Right cardiac atrium (tissue), 5 donors: ENCODE results near the gene ERMARD. TPM values are rescaled to one million over a fixed set of nuclear protein-coding genes. Genes with fewer than 3 reads are reported as not detected.

ENCODE experiments used
- ATAC-seq, 2 donors: fragments of 200-7000 bp; cut with Tn5 transposase; one replicate each; pipeline versions ENCODE4 v1.8.0 to v1.9.1; 2020; ENCODE audit warnings: moderate library complexity in 2 of 2, mild to moderate bottlenecking in 1 of 2
- DNase-seq, 3 donors: peaks; one replicate each; pipeline ENCODE4 v3.0.0-alpha.2; 2020
- H3K27ac ChIP-seq: one replicate; pipeline ENCODE4 v1.5.1; 2013; ENCODE audit warnings: mild to moderate bottlenecking, low read length, control low read depth, moderate library complexity
- H3K27me3 ChIP-seq: one replicate; pipeline ENCODE4 v1.6.1; 2013; ENCODE audit not compliant: control insufficient read depth, insufficient read depth
- H3K4me1 ChIP-seq: one replicate; pipeline ENCODE4 v1.6.1; 2013; ENCODE audit warnings: low read length; ENCODE audit not compliant: control insufficient read depth, insufficient read depth
- H3K4me3 ChIP-seq: one replicate; pipeline ENCODE4 v1.5.1; 2013; ENCODE audit warnings: low read length, control low read depth
- H3K9me3 ChIP-seq: one replicate; pipeline ENCODE4 v1.6.1; 2013; ENCODE audit warnings: low read length; ENCODE audit not compliant: control insufficient read depth
- WGBS: extraction: QIAGEN DNeasy Blood & Tissue Kit; methylation state at CpG from one replicate; pipeline ENCODE4 v1.1.7; 2013; 5-methylcytosine and 5-hydroxymethylcytosine counted together
- intact Hi-C, 4 donors: fragments of 100-400 bp; cut with DNase I; formaldehyde crosslinking; loops; one replicate each; pipeline versions ENCODE4 v1.11.0 to v1.14.0; 2022 to 2023
- polyA plus RNA-seq: library from polyadenylated mRNA; stranded (reverse); fragments of 200-250 nt; gene quantifications from one replicate; pipeline ENCODE4 v1.2.3, GENCODE V29; 2013
- total RNA-seq, 4 donors: library from RNA; stranded (reverse); fragmentation: NEBNext Ultra II Directional; extraction: Animal tissue kit (Norgen Biotek cat#: 25700); gene quantifications; one replicate each; pipeline ENCODE4 v1.2.1, GENCODE V29; 2021
- donor health status: healthy with polysubstance abuse.
- donor health status: DM: no; HTN: yes; CAD: no.
- donor health status: DM: no; HTN: no; CAD: no.
- donor health status: DM: no; HTN: yes; CAD: no; lungs with severe emphysema.
- donor health status: DM: yes; HTN: yes; CAD: no.

ERMARD gene
- total and polyA plus RNA-seq, 5 donors, result 10.3 to 13.2 (median 12.2) TPM

GRCh38 chr6:169722362-169723199 lies 28.8 kb upstream of the ERMARD start:
- DNase-seq, result peak; percentile 30 to 78 (median 71)
- Histone ChIP-seq H3K27ac (peak overlapping the region; percentile 92), H3K4me1 (no peaks in the 10 kb centered on the region), H3K4me3 (peak overlapping the region; percentile 97), H3K27me3 (no peaks in the 10 kb centered on the region), H3K9me3 (no peaks in the 10 kb centered on the region)
- intact Hi-C loops, result no loop called here
- peak; percentile 67 for ATAC-seq
- 3% methylated on average over 22 of the region's 22 CpGs for WGBS

- H3K9me3 ChIP-seq, result no peaks in the 10 kb centered on the region
- under 1% methylated on average over 67 of the region's 70 CpGs for WGBS
- H3K27me3 ChIP-seq, result no peaks in the 10 kb centered on the region
- peak overlapping the region; percentile 97 for H3K4me3 ChIP-seq
- intact Hi-C loops, result no loop called here
- H3K4me1 ChIP-seq, result no peaks in the 10 kb centered on the region
- peak; percentile 84 to 94 (median 93) for DNase-seq
- peak overlapping the region; percentile 92 for H3K27ac ChIP-seq
- peak; percentile 77 to 85 for ATAC-seq
Measured at GRCh38 chr6:169723200-169723909, 28.1 kb upstream of the ERMARD start.

- H3K27ac ChIP-seq, result peak overlapping the region; percentile 100
- H3K9me3 ChIP-seq, result no peaks in the 10 kb centered on the region
- WGBS, result 1% methylated on average over 87 of the region's 89 CpGs
- DNase-seq (peak in 2 of 3 donors; percentile 36 to 79), ATAC-seq (peak; percentile 1 to 23)
- intact Hi-C loops, result no loop called here
- H3K27me3 ChIP-seq, result no peaks in the 10 kb centered on the region
- H3K4me1 ChIP-seq, result no peaks in the 10 kb centered on the region
- H3K4me3 ChIP-seq, result peak overlapping the region; percentile 97
Measured at GRCh38 chr6:169723991-169724493, 27.4 kb upstream of the ERMARD start.

DNA sequence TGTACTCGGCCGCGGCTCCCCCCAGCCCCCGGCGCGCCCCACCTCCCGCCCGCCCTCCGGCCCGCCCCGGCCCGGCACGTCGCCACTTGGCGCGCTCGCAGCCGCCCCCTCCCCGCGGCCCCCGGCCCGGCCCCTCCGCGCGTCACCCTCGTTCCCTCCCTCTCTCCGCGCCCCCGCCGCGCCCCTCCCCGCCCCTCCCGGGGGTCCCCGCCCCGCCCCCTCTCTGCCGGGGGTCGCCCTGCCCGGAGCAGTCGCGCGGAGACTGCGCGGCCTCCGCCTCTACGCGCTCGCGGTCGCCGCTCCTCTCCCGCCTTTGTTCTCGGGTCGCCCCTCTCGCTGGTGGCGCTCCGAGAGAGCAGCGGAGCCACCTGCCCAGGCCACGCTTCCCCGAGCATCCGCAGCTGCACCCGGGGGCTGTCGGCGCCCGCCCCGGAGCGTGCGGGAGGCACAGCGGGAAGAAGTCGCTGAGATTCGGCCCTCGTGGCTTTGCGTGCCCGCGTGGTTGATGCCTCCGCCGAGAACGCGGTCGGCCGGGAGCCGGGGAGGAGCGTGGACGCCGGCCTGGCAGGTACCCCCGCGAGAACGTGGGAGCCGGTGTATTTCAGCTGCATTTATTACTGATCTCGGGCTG lies 26.8 kb upstream of the ERMARD start, which contains the start of gene PHF10:
Gene PHF10, minus strand, starts transcription at position 7 of the 631 bp plus-strand sequence. CDS start 569 bp downstream, outside the sequence.
- no peaks in the 10 kb centered on the region for H3K9me3 ChIP-seq
- peak within 1 kb of the TSS; percentile 100 for H3K27ac ChIP-seq
- peak; percentile 59 to 64 for ATAC-seq
- intact Hi-C loops, result no loop called here
- H3K4me1 ChIP-seq, result no peaks in the 10 kb centered on the region
- WGBS, result under 1% methylated on average over 88 of the region's 89 CpGs
- H3K4me3 ChIP-seq, result peak within 1 kb of the TSS; percentile 97
- H3K27me3 ChIP-seq, result no peaks in the 10 kb centered on the region
- DNase-seq, result peak; percentile 56 to 86 (median 80)

- H3K27me3 ChIP-seq, result no peaks in the 10 kb centered on the region
- ATAC-seq (peak; percentile 49 to 82), DNase-seq (peak; percentile 64 to 72 (median 69))
- no peaks in the 10 kb centered on the region for H3K9me3 ChIP-seq
- peak overlapping the region; percentile 52 for H3K27ac ChIP-seq
- no peaks in the 10 kb centered on the region for H3K4me1 ChIP-seq
- H3K4me3 ChIP-seq, result peak overlapping the region; percentile 97
- intact Hi-C loops, result no loop called here
- 26% methylated on average over 29 of the region's 29 CpGs for whole genome bisulfite sequencing
Measured at GRCh38 chr6:169725125-169726048, 26.0 kb upstream of the ERMARD start.

DNA sequence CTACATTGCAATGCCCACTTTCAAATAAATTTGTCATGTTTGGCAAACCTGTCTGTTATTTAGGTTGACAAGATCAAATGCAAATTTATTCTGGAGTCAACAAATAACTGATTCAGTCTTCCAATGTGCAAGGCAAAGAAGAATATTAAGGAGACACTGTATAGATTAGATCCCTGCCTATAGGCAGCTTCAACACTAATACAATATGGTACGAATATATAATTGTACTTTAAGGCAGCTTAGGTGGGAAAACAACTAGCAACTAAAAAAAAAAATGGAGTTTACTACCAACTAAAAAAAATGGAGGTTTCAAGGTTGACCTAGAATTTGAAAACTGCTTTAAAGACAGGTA lies 25.4 kb upstream of the ERMARD start:
- Histone ChIP-seq H3K4me3 (no peak overlapping the region), H3K27me3 (no peaks in the 10 kb centered on the region), H3K27ac (no peak overlapping the region), H3K4me1 (no peaks in the 10 kb centered on the region), H3K9me3 (no peaks in the 10 kb centered on the region)
- intact Hi-C loops, result no loop called here
- DNase-seq (no peak), ATAC-seq (no peak)
- 98% methylated on average over 1 of the region's 1 CpG for WGBS

DNA sequence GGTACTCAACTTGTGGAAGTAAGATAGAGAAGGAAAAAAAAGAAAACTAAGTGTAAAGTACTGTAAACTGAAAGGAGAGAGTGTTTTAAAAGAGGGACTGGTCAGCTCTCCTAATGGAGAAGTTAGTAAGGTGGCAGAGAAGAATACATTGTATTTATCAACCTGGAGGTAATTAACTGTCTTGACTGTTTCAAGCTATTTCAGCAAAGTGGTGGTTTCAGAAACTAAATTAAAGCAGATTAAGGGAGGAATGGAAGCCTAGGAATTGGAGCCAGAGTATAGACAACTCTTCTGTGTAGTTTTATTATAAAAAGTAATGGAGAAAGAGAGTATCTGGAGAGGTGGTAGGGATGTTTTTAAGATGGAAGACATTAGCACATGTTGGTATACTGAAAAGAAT lies 24.5 kb upstream of the ERMARD start:
- Histone ChIP-seq H3K4me3 (no peak overlapping the region), H3K9me3 (no peaks in the 10 kb centered on the region), H3K4me1 (no peaks in the 10 kb centered on the region), H3K27me3 (no peaks in the 10 kb centered on the region), H3K27ac (no peak overlapping the region)
- DNase-seq (no peak), ATAC-seq (no peak)
- intact Hi-C loops, result no loop called here

DNA sequence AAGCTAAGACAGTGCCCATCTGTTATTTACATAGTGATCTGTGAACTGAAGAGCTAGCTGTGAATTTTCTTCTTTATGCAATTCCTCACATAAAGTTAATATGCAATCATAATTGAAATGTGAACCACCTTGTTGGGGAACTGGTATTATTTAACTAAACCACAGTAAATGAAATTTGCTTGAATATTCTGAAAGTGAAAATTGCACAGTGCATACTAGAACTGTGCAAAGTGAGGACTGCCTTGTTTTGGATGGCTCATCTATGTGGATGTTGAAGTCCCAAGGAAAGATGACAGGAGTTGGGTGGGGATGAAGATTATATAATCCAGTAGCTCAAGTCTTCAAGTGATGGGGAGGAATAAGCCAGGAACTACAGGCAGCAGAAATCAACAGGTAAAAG lies 21.5 kb upstream of the ERMARD start:
- H3K4me1 ChIP-seq, result no peaks in the 10 kb centered on the region
- H3K27ac ChIP-seq, result no peak overlapping the region
- DNase-seq, result no peak
- H3K4me3 ChIP-seq, result no peak overlapping the region
- H3K27me3 ChIP-seq, result no peaks in the 10 kb centered on the region
- H3K9me3 ChIP-seq, result no peaks in the 10 kb centered on the region
- no peak for ATAC-seq
- intact Hi-C loops, result no loop called here

- Histone ChIP-seq H3K4me3 (no peak overlapping the region), H3K4me1 (peaks cover 3% of the 10 kb centered on the region), H3K27me3 (no peaks in the 10 kb centered on the region), H3K27ac (peak overlapping the region; percentile 2), H3K9me3 (no peaks in the 10 kb centered on the region)
- intact Hi-C loops, result no loop called here
- peak in 2 of 3 donors; percentile 35 to 49 for DNase-seq
- peak in 1 of 2 donors; percentile 47 for ATAC-seq
- WGBS, result 55% methylated on average over 9 of the region's 9 CpGs
Measured at GRCh38 chr6:169738204-169738975, 13.0 kb upstream of the ERMARD start.
